Measurements from ENCODE around the gene GRM7.

Gene GRM7

GRCh38 chr3:7263347-7264195 lies 402.7 kb downstream of the GRM7 start:
- TF ChIP-seq, protein P1, sequence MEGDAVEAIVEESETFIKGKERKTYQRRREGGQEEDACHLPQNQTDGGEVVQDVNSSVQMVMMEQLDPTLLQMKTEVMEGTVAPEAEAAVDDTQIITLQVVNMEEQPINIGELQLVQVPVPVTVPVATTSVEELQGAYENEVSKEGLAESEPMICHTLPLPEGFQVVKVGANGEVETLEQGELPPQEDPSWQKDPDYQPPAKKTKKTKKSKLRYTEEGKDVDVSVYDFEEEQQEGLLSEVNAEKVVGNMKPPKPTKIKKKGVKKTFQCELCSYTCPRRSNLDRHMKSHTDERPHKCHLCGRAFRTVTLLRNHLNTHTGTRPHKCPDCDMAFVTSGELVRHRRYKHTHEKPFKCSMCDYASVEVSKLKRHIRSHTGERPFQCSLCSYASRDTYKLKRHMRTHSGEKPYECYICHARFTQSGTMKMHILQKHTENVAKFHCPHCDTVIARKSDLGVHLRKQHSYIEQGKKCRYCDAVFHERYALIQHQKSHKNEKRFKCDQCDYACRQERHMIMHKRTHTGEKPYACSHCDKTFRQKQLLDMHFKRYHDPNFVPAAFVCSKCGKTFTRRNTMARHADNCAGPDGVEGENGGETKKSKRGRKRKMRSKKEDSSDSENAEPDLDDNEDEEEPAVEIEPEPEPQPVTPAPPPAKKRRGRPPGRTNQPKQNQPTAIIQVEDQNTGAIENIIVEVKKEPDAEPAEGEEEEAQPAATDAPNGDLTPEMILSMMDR (IDR thresholded peaks at IDR 0.05; ENCODE audit: low read depth, low read length, poor library complexity, severe bottlenecking) = no peak
- TF ChIP-seq EZH2phosphoT487 (IDR thresholded peaks at IDR 0.05; ENCODE audit: borderline replicate concordance, low read length) = no peak
- H3K27me3 ChIP-seq (ENCODE audit: control insufficient read depth, low read length) = no peaks in the 10 kb centered on the region
- no peak overlapping the region for H3K27ac ChIP-seq (ENCODE audit: low read depth, low read length)
- H3K79me2 ChIP-seq (ENCODE audit: control insufficient read depth, low read length) = no peaks in the 10 kb centered on the region
- no peaks in the 10 kb centered on the region for H3K36me3 ChIP-seq (ENCODE audit: control insufficient read depth, low read length)
- H3K4me2 ChIP-seq (ENCODE audit: low read length) = no peak overlapping the region
- no peak overlapping the region for H3K4me3 ChIP-seq (ENCODE audit: low read length)
- H3K9me2 ChIP-seq (replicated peaks; ENCODE audit: control insufficient read depth, low read length) = no peaks in the 10 kb centered on the region
- no peaks in the 10 kb centered on the region for H4K20me1 ChIP-seq (ENCODE audit: control insufficient read depth, insufficient read depth, low read depth, low read length)
- no peaks in the 10 kb centered on the region for H3F3A ChIP-seq (ENCODE audit: control insufficient read depth, insufficient read depth)
- no peaks in the 10 kb centered on the region for H3K4me1 ChIP-seq (ENCODE audit: control insufficient read depth, low read length)
- H3K9me3 ChIP-seq (ENCODE audit: control insufficient read depth, insufficient read depth, low read length) = peaks cover 9% of the 10 kb centered on the region; the same call in 1 of the 2 replicates

DNA sequence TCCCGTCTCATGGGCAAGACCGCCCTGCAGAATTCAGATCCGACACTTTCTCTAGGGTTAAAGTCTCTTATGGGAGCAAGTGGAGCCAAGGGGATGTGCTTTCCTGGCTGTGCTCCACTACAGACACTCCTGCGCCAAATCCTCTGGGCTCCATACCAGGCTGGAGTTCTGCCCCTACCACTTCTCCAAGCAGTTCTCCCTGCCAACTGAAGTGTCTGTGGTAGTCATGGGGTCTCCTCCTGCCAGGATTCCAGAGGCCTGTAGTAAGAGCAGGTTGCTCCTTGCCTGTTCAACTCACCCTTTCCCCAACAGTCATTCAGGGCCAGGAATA lies 403.2 kb downstream of the GRM7 start:
- H3K36me3 ChIP-seq (ENCODE audit: control insufficient read depth, low read length) = no peaks in the 10 kb centered on the region
- TF ChIP-seq, protein P1 (IDR thresholded peaks at IDR 0.05; ENCODE audit: low read depth, low read length, poor library complexity, severe bottlenecking) = no peak
- TF ChIP-seq EZH2phosphoT487 (IDR thresholded peaks at IDR 0.05; ENCODE audit: borderline replicate concordance, low read length) = no peak
- H3K27ac ChIP-seq (ENCODE audit: low read depth, low read length) = no peak overlapping the region
- no peaks in the 10 kb centered on the region for H3K27me3 ChIP-seq (ENCODE audit: control insufficient read depth, low read length)
- no peaks in the 10 kb centered on the region for H4K20me1 ChIP-seq (ENCODE audit: control insufficient read depth, insufficient read depth, low read depth, low read length)
- H3K79me2 ChIP-seq (ENCODE audit: control insufficient read depth, low read length) = no peaks in the 10 kb centered on the region
- H3K4me1 ChIP-seq (ENCODE audit: control insufficient read depth, low read length) = no peaks in the 10 kb centered on the region
- no peaks in the 10 kb centered on the region for H3F3A ChIP-seq (ENCODE audit: control insufficient read depth, insufficient read depth)
- no peaks in the 10 kb centered on the region for H3K9me2 ChIP-seq (replicated peaks; ENCODE audit: control insufficient read depth, low read length)
- H3K4me3 ChIP-seq (ENCODE audit: low read length) = no peak overlapping the region
- H3K4me2 ChIP-seq (ENCODE audit: low read length) = no peak overlapping the region
- peaks cover 9% of the 10 kb centered on the region; the same call in 1 of the 2 replicates for H3K9me3 ChIP-seq (ENCODE audit: control insufficient read depth, insufficient read depth, low read length)

DNA sequence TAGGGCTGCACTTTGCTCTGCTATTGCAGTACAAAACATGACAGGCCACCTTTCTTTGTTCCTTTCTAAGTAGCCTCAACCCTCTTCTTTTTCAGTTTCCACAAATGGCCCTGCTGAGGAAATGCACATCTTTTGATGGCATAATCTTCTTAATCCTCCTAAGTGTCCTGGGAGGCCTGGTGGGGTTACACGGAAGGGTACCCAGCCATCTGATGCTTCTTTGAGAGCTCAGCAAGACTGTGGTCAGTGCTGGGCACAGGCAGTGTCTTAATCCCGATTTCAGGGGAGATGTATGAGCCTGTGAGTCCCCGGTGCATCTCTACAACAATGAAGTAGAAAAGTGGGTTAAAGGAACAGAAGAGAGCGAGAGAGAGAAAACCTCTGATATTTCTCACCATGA lies 404.8 kb downstream of the GRM7 start:
- Histone ChIP-seq H3K79me2 (ENCODE audit: control insufficient read depth, low read length) (no peaks in the 10 kb centered on the region), H4K20me1 (ENCODE audit: control insufficient read depth, insufficient read depth, low read depth, low read length) (no peaks in the 10 kb centered on the region), H3K4me3 (ENCODE audit: low read length) (no peak overlapping the region), H3K27me3 (ENCODE audit: control insufficient read depth, low read length) (no peaks in the 10 kb centered on the region), H3K36me3 (ENCODE audit: control insufficient read depth, low read length) (no peaks in the 10 kb centered on the region), H3K4me1 (ENCODE audit: control insufficient read depth, low read length) (no peaks in the 10 kb centered on the region), H3K4me2 (ENCODE audit: low read length) (no peak overlapping the region), H3F3A (ENCODE audit: control insufficient read depth, insufficient read depth) (no peaks in the 10 kb centered on the region), H3K27ac (ENCODE audit: low read depth, low read length) (no peak overlapping the region), H3K9me2 (replicated peaks; ENCODE audit: control insufficient read depth, low read length) (no peaks in the 10 kb centered on the region), H3K9me3 (ENCODE audit: control insufficient read depth, insufficient read depth, low read length) (peaks cover 9% of the 10 kb centered on the region; the same call in 1 of the 2 replicates)
- TF ChIP-seq, protein P1 (IDR thresholded peaks at IDR 0.05; ENCODE audit: low read depth, low read length, poor library complexity, severe bottlenecking) = no peak
- no peak for TF ChIP-seq EZH2phosphoT487 (IDR thresholded peaks at IDR 0.05; ENCODE audit: borderline replicate concordance, low read length)

Data from DOHH2 (cell line).